Measurements from ENCODE around the gene ATXN1. TPM values are rescaled to one million over a fixed set of nuclear protein-coding genes. Genes with fewer than 3 reads are reported as not detected.

ATXN1 gene
- polyA plus RNA-seq, 1 of the 3 experiments (the other 2 are of a cell fraction), result 7.9 TPM

GRCh38 chr6:16319813-16320532 lies 441.3 kb downstream of the ATXN1 start (continued):
- TF ChIP-seq IRF3 (IDR thresholded peaks at IDR 0.05; ENCODE audit: low read depth, low read length) (no peak), PBX3 (IDR thresholded peaks at IDR 0.05) (peak; percentile 49), RAD21 (IDR thresholded peaks at IDR 0.05; ENCODE audit: low read length) (no peak), USF2 (IDR thresholded peaks at IDR 0.05; ENCODE audit: borderline replicate concordance, low read depth, low read length) (no peak), TAF1 (IDR thresholded peaks at IDR 0.05; ENCODE audit: borderline replicate concordance, low read depth, low read length) (no peak), REST (IDR thresholded peaks at IDR 0.05; ENCODE audit: low read depth, low read length) (no peak), POLR2AphosphoS5 (IDR thresholded peaks at IDR 0.05; ENCODE audit: low read depth, low read length) (peak; percentile 39; the same call in 1 of the 2 replicates), MXI1 (IDR thresholded peaks at IDR 0.05; ENCODE audit: low read depth, low read length) (no peak), GABPA (IDR thresholded peaks at IDR 0.05; ENCODE audit: low read depth) (no peak), ELF1 (IDR thresholded peaks at IDR 0.05) (no peak), EP300 (IDR thresholded peaks at IDR 0.05; ENCODE audit: borderline replicate concordance in 1 of 2, low read depth in 1 of 2, low read length in 1 of 2) (no peak; a peak in 1 of 4 replicates), RXRA (IDR thresholded peaks at IDR 0.05; ENCODE audit: borderline replicate concordance, low read depth) (no peak), MEF2A (IDR thresholded peaks at IDR 0.05; ENCODE audit: borderline replicate concordance, low read depth) (peak; percentile 100), SIN3A (IDR thresholded peaks at IDR 0.05; ENCODE audit: borderline replicate concordance, low read depth, low read length) (peak; percentile 38; the same call in 1 of the 2 replicates), JUND (IDR thresholded peaks at IDR 0.05) (peak; percentile 82), FOXM1 (IDR thresholded peaks at IDR 0.05; ENCODE audit: low read depth) (no peak), RFX5 (IDR thresholded peaks at IDR 0.05; ENCODE audit: low read length) (no peak), RCOR1 (IDR thresholded peaks at IDR 0.05; ENCODE audit: low read length) (no peak), GATA2 (CRISPR knock-in tag; IDR thresholded peaks at IDR 0.05) (no peak), USF1 (IDR thresholded peaks at IDR 0.05; ENCODE audit: borderline replicate concordance, low read depth) (no peak), TCF12 (IDR thresholded peaks at IDR 0.05) (peak; percentile 71; the same call in 1 of the 2 replicates), NRF1 (IDR thresholded peaks at IDR 0.05; ENCODE audit: low read depth, low read length) (no peak), SMC3 (IDR thresholded peaks at IDR 0.05; ENCODE audit: low read depth, low read length) (no peak), FOXJ3 (CRISPR knock-in tag; IDR thresholded peaks at IDR 0.05) (no peak)

All from SK-N-SH (cell line).